ENCODE results near the gene CATSPER4.
"Not testable (repeated sequence)": the region's sequence is repeated elsewhere in the genome, so short reads cannot be mapped to it uniquely, and the experiment has no call there.

The CATSPER4 gene

GRCh38 chr1:26189331-26189730 lies 1.1 kb upstream of the CATSPER4 start:
- DNase-seq (ENCODE audit: low read depth in 1 of 2, low spot score in 1 of 2): no peak

- no peak for DNase-seq (ENCODE audit: low read depth in 1 of 2, low spot score in 1 of 2)
Observed at GRCh38 chr1:26189751-26190275, 589 bp upstream of the CATSPER4 start.

- DNase-seq (ENCODE audit: low read depth in 1 of 2, low spot score in 1 of 2): no peak
Observed at GRCh38 chr1:26191739-26192138, 1.3 kb downstream of the CATSPER4 start.

GRCh38 chr1:26195805-26196204 lies 5.4 kb downstream of the CATSPER4 start:
- DNase-seq (ENCODE audit: low read depth in 1 of 2, low spot score in 1 of 2): no peak

GRCh38 chr1:26197301-26197700 lies 6.9 kb downstream of the CATSPER4 start:
- DNase-seq (ENCODE audit: low read depth in 1 of 2, low spot score in 1 of 2): no peak

GRCh38 chr1:26197813-26198212 lies 7.4 kb downstream of the CATSPER4 start:
- DNase-seq (ENCODE audit: low read depth in 1 of 2, low spot score in 1 of 2): no peak

- DNase-seq (ENCODE audit: low read depth in 1 of 2, low spot score in 1 of 2): no peak
Observed at GRCh38 chr1:26200413-26200812, 10.0 kb downstream of the CATSPER4 start.

- no peak for DNase-seq (ENCODE audit: low read depth in 1 of 2, low spot score in 1 of 2)
Observed at GRCh38 chr1:26203642-26204318, 13.4 kb downstream of the CATSPER4 start.

- DNase-seq (ENCODE audit: low read depth in 1 of 2, low spot score in 1 of 2): no peak
Observed at GRCh38 chr1:26210147-26210870, 19.9 kb downstream of the CATSPER4 start.

- DNase-seq (ENCODE audit: low read depth in 1 of 2, low spot score in 1 of 2): no peak
Observed at GRCh38 chr1:26212726-26213125, 22.3 kb downstream of the CATSPER4 start.

- DNase-seq (ENCODE audit: low read depth in 1 of 2, low spot score in 1 of 2): no peak
Observed at GRCh38 chr1:26213335-26213905, 23.0 kb downstream of the CATSPER4 start.

- no peak for DNase-seq (ENCODE audit: low read depth in 1 of 2, low spot score in 1 of 2)
Observed at GRCh38 chr1:26215246-26215645, 24.8 kb downstream of the CATSPER4 start.

GRCh38 chr1:26218906-26219494 lies 28.6 kb downstream of the CATSPER4 start:
- DNase-seq (ENCODE audit: low read depth in 1 of 2, low spot score in 1 of 2): no peak

GRCh38 chr1:26220199-26220912 lies 30.0 kb downstream of the CATSPER4 start:
- no peak for DNase-seq (ENCODE audit: low read depth in 1 of 2, low spot score in 1 of 2)

- no peak for DNase-seq (ENCODE audit: low read depth in 1 of 2, low spot score in 1 of 2)
Observed at GRCh38 chr1:26221094-26221493, 30.7 kb downstream of the CATSPER4 start.

- DNase-seq (ENCODE audit: low read depth in 1 of 2, low spot score in 1 of 2): no peak
Observed at GRCh38 chr1:26224606-26225005, 34.2 kb downstream of the CATSPER4 start.

GRCh38 chr1:26225033-26225831 lies 34.8 kb downstream of the CATSPER4 start:
- peak; percentile 7 to 11 for DNase-seq (ENCODE audit: low read depth in 1 of 2, low spot score in 1 of 2)

GRCh38 chr1:26230682-26231081 lies 40.3 kb downstream of the CATSPER4 start:
- DNase-seq (ENCODE audit: low read depth in 1 of 2, low spot score in 1 of 2): not testable (repeated sequence)

- peak; percentile 97 to 98 for DNase-seq (ENCODE audit: low read depth in 1 of 2, low spot score in 1 of 2)
Observed at GRCh38 chr1:26233903-26234643, 43.7 kb downstream of the CATSPER4 start, which contains the start of gene CEP85. TSS of gene CEP85 (plus strand) at chr1:26234200. CDS start at chr1:26239784, 5,584 bp downstream.
